ENCODE results near the gene JAKMIP1.

Gene JAKMIP1

DNA sequence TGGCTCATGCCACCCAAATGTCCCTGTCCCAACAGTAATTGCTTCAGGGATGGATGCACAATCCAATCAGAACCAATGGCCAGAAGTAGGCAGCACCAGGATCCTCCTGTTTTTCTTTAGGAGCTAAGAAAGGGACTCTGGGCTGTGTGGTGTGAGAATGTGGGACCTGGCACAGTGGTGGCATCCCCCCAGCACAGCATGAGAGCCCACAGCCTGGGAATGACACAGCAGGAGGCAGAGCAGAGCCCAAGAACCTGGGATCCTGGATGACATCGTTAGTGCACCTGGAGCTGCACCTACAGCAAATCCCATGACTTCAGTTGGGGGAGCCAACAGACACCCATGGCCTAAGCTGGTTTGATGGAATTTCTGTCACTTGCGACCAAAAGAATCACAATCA is 111.4 kb downstream of the JAKMIP1 start:
- H3K27ac ChIP-seq, result no peak overlapping the region
- TF ChIP-seq, protein P1, sequence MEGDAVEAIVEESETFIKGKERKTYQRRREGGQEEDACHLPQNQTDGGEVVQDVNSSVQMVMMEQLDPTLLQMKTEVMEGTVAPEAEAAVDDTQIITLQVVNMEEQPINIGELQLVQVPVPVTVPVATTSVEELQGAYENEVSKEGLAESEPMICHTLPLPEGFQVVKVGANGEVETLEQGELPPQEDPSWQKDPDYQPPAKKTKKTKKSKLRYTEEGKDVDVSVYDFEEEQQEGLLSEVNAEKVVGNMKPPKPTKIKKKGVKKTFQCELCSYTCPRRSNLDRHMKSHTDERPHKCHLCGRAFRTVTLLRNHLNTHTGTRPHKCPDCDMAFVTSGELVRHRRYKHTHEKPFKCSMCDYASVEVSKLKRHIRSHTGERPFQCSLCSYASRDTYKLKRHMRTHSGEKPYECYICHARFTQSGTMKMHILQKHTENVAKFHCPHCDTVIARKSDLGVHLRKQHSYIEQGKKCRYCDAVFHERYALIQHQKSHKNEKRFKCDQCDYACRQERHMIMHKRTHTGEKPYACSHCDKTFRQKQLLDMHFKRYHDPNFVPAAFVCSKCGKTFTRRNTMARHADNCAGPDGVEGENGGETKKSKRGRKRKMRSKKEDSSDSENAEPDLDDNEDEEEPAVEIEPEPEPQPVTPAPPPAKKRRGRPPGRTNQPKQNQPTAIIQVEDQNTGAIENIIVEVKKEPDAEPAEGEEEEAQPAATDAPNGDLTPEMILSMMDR (conservative IDR thresholded peaks at IDR 0.05; ENCODE audit: low read depth), result no peak
- no peak for DNase-seq (ENCODE audit: low spot score)
- ChIA-PET POLR2A (ENCODE audit: low non-redundant PET) (no interaction called here), CTCF (interaction anchor here (3.0 kb wide), 1 partner anchor 91 kb away, joined by 22 read pairs; no protein-coding TSS in a partner anchor)

DNA sequence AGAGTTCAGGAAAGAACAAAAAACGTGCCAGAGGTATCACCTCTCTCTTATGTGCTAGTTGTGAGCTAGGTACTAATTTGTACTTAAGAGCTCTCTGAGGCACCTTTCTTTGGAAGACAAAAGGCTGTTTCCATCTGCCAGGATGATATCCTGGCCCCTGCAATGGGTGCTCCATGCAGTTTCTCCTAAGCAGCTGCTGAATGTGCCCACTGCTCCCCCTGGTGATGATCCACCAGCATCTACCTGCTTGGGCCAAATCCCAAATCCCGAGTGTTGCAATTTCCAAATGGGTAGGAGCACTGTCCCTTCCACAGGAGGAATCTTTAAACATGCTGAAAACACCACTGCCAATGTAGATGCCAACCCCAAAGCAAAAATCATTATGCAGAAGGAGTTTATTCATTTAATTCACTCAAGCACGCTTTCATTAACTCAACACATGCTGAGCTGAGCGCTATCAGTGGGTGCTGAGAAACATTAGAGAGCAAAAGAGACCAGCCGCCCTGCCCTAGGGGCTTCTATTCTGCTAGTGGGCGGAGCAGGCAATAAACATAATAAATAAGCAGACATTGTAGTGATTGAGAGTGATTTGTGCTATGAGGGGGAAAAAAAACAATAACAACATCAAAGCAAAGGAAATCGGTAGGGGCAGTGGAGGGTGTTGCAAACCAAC is 112.5 kb downstream of the JAKMIP1 start:
- CTCF ChIA-PET, result interaction anchor here (1.3 to 3.0 kb wide), 2 partner anchors 88 to 90 kb away, joined by 3 to 22 read pairs; no protein-coding TSS in a partner anchor
- TF ChIP-seq, protein P1 (conservative IDR thresholded peaks at IDR 0.05; ENCODE audit: low read depth), result peak; percentile 19
- POLR2A ChIA-PET (ENCODE audit: low non-redundant PET), result no interaction called here
- peak; percentile 15 for DNase-seq (ENCODE audit: low spot score)
- no peak overlapping the region for H3K27ac ChIP-seq

GRCh38 chr4:6086846-6087245 is 113.5 kb downstream of the JAKMIP1 start:
- no peak overlapping the region for H3K27ac ChIP-seq
- CTCF ChIA-PET, result no interaction called here
- TF ChIP-seq, protein P1 (conservative IDR thresholded peaks at IDR 0.05; ENCODE audit: low read depth), result no peak
- POLR2A ChIA-PET (ENCODE audit: low non-redundant PET), result no interaction called here
- DNase-seq (ENCODE audit: low spot score), result no peak

DNA sequence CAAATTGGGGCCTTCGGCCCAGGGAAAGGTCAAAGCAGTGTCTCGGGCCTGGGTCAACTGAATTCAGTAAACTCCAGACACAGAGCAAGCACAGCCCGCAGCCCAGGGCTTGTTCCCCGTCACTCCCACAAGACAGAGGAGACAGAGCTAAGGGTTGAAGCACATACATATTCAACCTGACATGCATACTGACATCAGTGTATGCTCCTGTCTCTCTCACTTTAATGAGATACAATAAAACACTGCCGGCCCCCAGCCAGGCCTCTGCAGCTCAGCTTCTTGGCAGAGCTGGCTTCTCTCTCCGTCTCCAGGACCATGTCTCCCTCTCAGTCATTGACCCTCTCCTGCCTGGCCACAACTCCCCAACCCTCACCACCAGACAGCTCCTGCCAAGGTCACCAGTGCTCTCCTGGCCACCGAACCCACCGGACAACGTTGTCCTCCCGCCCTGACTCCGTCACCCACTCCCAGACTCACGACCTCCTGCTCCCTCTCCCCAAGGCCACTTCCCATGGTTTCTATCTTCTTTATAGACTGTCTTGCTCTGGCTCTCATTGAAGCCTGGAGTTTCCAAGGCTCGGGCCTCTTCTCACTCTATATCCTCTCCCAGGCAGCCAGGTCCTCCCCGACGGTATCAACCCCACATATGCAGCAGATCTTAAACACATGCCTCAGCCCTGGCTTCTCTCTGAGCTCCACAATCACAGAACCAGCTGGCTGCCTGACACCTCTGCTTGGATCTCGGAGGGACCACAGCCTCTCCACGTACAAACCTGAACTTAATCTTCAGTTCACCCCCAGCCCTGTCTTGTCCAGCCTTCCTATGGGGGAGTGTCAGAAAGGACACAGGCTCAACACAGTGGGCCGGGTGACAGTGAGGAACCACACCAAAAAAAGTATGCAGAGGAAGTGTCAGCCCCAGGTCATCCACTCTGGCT is 114.4 kb downstream of the JAKMIP1 start:
- ChIA-PET POLR2A (ENCODE audit: low non-redundant PET) (no interaction called here), CTCF (interaction anchor here (0.7 kb wide), 2 partner anchors 47 to 88 kb away, joined by 3 to 5 read pairs; no protein-coding TSS in a partner anchor)
- TF ChIP-seq, protein P1 (conservative IDR thresholded peaks at IDR 0.05; ENCODE audit: low read depth), result no peak
- no peak for DNase-seq (ENCODE audit: low spot score)
- no peak overlapping the region for H3K27ac ChIP-seq

DNA sequence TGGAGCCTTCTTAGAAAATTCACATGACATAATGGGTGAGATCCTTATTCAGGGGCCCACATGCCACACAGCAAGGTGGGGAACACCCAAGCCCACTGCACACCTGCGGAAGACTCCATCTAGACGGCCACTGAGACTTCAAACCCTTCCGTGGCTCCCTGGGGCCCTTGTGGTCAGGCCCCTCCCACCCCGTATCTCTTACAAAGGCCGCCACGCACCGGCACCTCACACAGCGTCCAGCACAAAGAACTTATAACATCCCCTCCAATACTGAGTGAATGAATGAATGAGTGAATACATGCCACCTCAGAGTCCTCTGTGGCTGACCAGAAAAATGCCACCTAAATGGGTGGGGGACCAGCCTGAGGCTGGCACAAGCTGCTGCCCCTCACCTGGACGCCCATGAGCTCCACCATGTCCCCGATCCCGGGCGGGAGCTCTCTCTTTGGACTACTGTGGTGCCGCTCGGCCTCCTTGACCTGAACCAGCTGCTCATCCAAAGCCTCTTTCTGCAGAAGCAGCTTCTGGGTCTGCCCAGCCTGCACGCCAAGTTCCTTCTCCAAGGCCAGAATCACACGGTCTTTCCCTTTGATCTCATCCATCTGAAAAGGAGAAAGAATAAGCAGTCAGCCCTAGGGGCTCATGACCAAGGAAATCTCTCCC is 115.2 kb downstream of the JAKMIP1 start:
- CTCF ChIA-PET, result no interaction called here

More for the DNA sequence above, 115.2 kb downstream of the JAKMIP1 start:
- no peak overlapping the region for H3K27ac ChIP-seq
- no peak for DNase-seq (ENCODE audit: low spot score)
- POLR2A ChIA-PET (ENCODE audit: low non-redundant PET), result no interaction called here
- TF ChIP-seq, protein P1 (conservative IDR thresholded peaks at IDR 0.05; ENCODE audit: low read depth), result no peak

Data from RWPE1 (cell line).